A549 (cell line): ENCODE data around the gene KTN1. TPM values are rescaled to one million over a fixed set of nuclear protein-coding genes. Genes with fewer than 3 reads are reported as not detected.

Experiments
- ATAC-seq, 2 experiments: fragments of 200-7000 bp in 1 of 2; fragments of >200 bp in 1 of 2; cut with Nextera tagmentation in 1 of 2; cut with Tn5 transposase in 1 of 2; 3 replicates each; pipeline versions ENCODE4 v1.8.0 to v1.9.1; 2018 to 2020; ENCODE audit warnings: mild to moderate bottlenecking in 1 of 2, moderate library complexity in 1 of 2
- CTCF ChIA-PET: fragments of 300-600 bp; sonication (Branson Sonifier 250); formaldehyde crosslinking; extraction: SDS; loops from one replicate; lab custom pipeline; 2021; ENCODE audit warnings: antibody characterized with exemption, inconsistent platforms; lab: Yijun Ruan, JAX
- POLR2A ChIA-PET: fragments of 350-600 bp; formaldehyde crosslinking; extraction: SDS; loops from one replicate; lab custom pipeline; 2021; ENCODE audit warnings: antibody characterized with exemption, inconsistent platforms; lab: Yijun Ruan, JAX
- DNase-seq, 2 experiments: peaks; one replicate each; pipeline versions ENCODE4 v3.0.0 to v3.0.0-alpha.2; 2011 to 2016; ENCODE audit warnings: low read depth in 1 of 2, low spot score in 1 of 2
- FAIRE-seq: peaks from 2 replicates; lab custom pipeline; 2011; peaks lifted over from hg19 to GRCh38; lab: Jason Lieb, UNC
- H3K27ac ChIP-seq, 2 experiments: fragments of >200 bp; sonication (Bioruptor Twin); formaldehyde crosslinking; 3 replicates each; pipeline ENCODE4 v1.5.1; 2016 to 2017
- H3K4me1 ChIP-seq: fragments of >200 bp; sonication (Bioruptor Twin); formaldehyde crosslinking; 3 replicates; pipeline ENCODE4 v1.6.1; 2016
- H3K4me2 ChIP-seq: fragments of >200 bp; sonication (Bioruptor Twin); formaldehyde crosslinking; 3 replicates; pipeline ENCODE4 v1.6.1; 2016
- H3K4me3 ChIP-seq: fragments of >200 bp; sonication (Bioruptor Twin); formaldehyde crosslinking; 3 replicates; pipeline ENCODE4 v1.5.1; 2016
- H3K9me3 ChIP-seq: fragments of >200 bp; sonication (Bioruptor Twin); formaldehyde crosslinking; 3 replicates; pipeline ENCODE4 v1.6.1; 2016
- BCL3 ChIP-seq: fragments of >200 bp; sonication (Bioruptor Twin); formaldehyde crosslinking; IDR thresholded peaks from 3 replicates; pipeline ENCODE4 v1.6.1; 2016
- CEBPB ChIP-seq, 2 experiments: fragments of >200 bp in 1 of 2; sonication (Bioruptor Twin) in 1 of 2; formaldehyde crosslinking in 1 of 2; IDR thresholded peaks; 2 replicates each; pipeline ENCODE4 v1.6.1; 2012 to 2016
- CHD2 ChIP-seq: fragments of 150-350 bp; IDR thresholded peaks from 2 replicates; pipeline ENCODE4 v1.6.1; 2014; ENCODE audit warnings: low read length; ENCODE audit not compliant: partially characterized antibody
- CTCF ChIP-seq: fragments of >200 bp; sonication (Bioruptor Twin); formaldehyde crosslinking; IDR thresholded peaks from 3 replicates; pipeline ENCODE4 v1.5.1; 2016
- ELK1 ChIP-seq: fragments of 150-350 bp; IDR thresholded peaks from 2 replicates; pipeline ENCODE4 v1.6.1; 2014; ENCODE audit warnings: low read depth, mild to moderate bottlenecking, low read length
- HEYL ChIP-seq: fragments of 250-450 bp; sonication (Bioruptor Pico); IDR thresholded peaks from 2 replicates; pipeline ENCODE4 v1.8.0; 2021; ENCODE audit warnings: mild to moderate bottlenecking, moderate library complexity
- JUN ChIP-seq, 2 experiments: fragments of >200 bp; sonication (Bioruptor Twin); formaldehyde crosslinking; IDR thresholded peaks; 2 replicates in 1 of 2; 3 replicates in 1 of 2; pipeline ENCODE4 v1.6.1; 2016 to 2017
- KDM1A ChIP-seq: fragments of 200-600 bp; sonication (generic); IDR thresholded peaks from 2 replicates; pipeline ENCODE4 v1.6.1; 2016; ENCODE audit warnings: low read depth, mild to moderate bottlenecking
- KDM5A ChIP-seq: fragments of 200-600 bp; sonication (generic); IDR thresholded peaks from 2 replicates; pipeline ENCODE4 v1.6.1; 2016; ENCODE audit warnings: antibody characterized with exemption, mild to moderate bottlenecking
- MAZ ChIP-seq: fragments of 150-350 bp; IDR thresholded peaks from 2 replicates; pipeline ENCODE4 v1.6.1; 2014; ENCODE audit warnings: antibody characterized with exemption, low read depth, low read length, borderline replicate concordance
- MYC ChIP-seq: IDR thresholded peaks from 2 replicates; pipeline ENCODE4 v1.6.1; 2012; ENCODE audit warnings: mild to moderate bottlenecking, inconsistent platforms, low read length, improper control_type of control experiment, borderline replicate concordance
- PHF8 ChIP-seq: fragments of 200-600 bp; sonication (generic); IDR thresholded peaks from 2 replicates; pipeline ENCODE4 v1.6.1; 2016; ENCODE audit warnings: low read depth, mild to moderate bottlenecking, antibody characterized with exemption, moderate library complexity, borderline replicate concordance
- POLR2A ChIP-seq: IDR thresholded peaks from 2 replicates; pipeline ENCODE4 v1.6.1; 2012; ENCODE audit warnings: mild to moderate bottlenecking, low read length
- POLR2AphosphoS2 ChIP-seq: conservative IDR thresholded peaks from 2 replicates; pipeline ENCODE4 v1.6.1; 2012; ENCODE audit warnings: low read length, improper control_type of control experiment, inconsistent platforms
- RAD21 ChIP-seq, 2 experiments: fragments of >200 bp in 1 of 2; sonication (Bioruptor Twin) in 1 of 2; formaldehyde crosslinking in 1 of 2; IDR thresholded peaks in 1 of 2; conservative IDR thresholded peaks in 1 of 2; 2 replicates in 1 of 2; 3 replicates in 1 of 2; pipeline ENCODE4 v1.6.1; 2012 to 2018; ENCODE audit warnings: inconsistent platforms in 1 of 2
- RCOR1 ChIP-seq: fragments of 150-350 bp; IDR thresholded peaks from 2 replicates; pipeline ENCODE4 v1.6.1; 2014; ENCODE audit warnings: antibody characterized with exemption, low read length, low read depth
- SMC3 ChIP-seq: fragments of >200 bp; sonication (Bioruptor Twin); formaldehyde crosslinking; IDR thresholded peaks from 3 replicates; pipeline ENCODE4 v1.6.1; 2018; ENCODE audit warnings: inconsistent platforms
- ZFP36 ChIP-seq: fragments of 450-650 bp; IDR thresholded peaks from 2 replicates; pipeline ENCODE4 v1.6.1; 2014; ENCODE audit warnings: borderline replicate concordance; ENCODE audit not compliant: partially characterized antibody
- WGBS: methylation state at CpG from one replicate; pipeline ENCODE4 v1.1.6; 2017; ENCODE audit errors: missing lambda C conversion rate; 5-methylcytosine and 5-hydroxymethylcytosine counted together
- polyA minus RNA-seq: library from RNA; depleted of rRNA, polyadenylated mRNA; stranded (reverse); fragments of >200 nt; gene quantifications from 2 replicates; pipeline ENCODE4 v1.2.3, GENCODE V29; 2011; rRNA and poly(A)+ RNA removed
- polyA plus RNA-seq, 4 experiments: library from polyadenylated mRNA; depleted of rRNA in 3 of 4; stranded (reverse); fragments of >200 nt; fragmentation: RNase III in 1 of 4; extraction: RNeasy Plus Mini Kit Qiagen cat#74134 plus additional on column Dnase treatment in 1 of 4; gene quantifications; 2 replicates in 3 of 4; 3 replicates in 1 of 4; pipeline ENCODE4 v1.2.3, GENCODE V29; 2011 to 2017
- TF ChIP-seq, protein P1 (sequence below): fragments of 200-600 bp; sonication (generic); IDR thresholded peaks from 2 replicates; pipeline ENCODE4 v1.6.1; 2016; ENCODE audit warnings: antibody characterized with exemption, mild to moderate bottlenecking, moderate library complexity
- TF ChIP-seq, protein P2 (sequence below): IDR thresholded peaks from 2 replicates; pipeline ENCODE4 v1.6.1; 2012
- TF ChIP-seq, protein P3 (sequence below): IDR thresholded peaks from 2 replicates; pipeline ENCODE4 v1.6.1; 2012
- TF ChIP-seq, protein P4 (sequence below): fragments of >200 bp; sonication (Bioruptor Twin); formaldehyde crosslinking; IDR thresholded peaks from 2 replicates; pipeline ENCODE4 v1.6.1; 2016

KTN1 gene, protein sequence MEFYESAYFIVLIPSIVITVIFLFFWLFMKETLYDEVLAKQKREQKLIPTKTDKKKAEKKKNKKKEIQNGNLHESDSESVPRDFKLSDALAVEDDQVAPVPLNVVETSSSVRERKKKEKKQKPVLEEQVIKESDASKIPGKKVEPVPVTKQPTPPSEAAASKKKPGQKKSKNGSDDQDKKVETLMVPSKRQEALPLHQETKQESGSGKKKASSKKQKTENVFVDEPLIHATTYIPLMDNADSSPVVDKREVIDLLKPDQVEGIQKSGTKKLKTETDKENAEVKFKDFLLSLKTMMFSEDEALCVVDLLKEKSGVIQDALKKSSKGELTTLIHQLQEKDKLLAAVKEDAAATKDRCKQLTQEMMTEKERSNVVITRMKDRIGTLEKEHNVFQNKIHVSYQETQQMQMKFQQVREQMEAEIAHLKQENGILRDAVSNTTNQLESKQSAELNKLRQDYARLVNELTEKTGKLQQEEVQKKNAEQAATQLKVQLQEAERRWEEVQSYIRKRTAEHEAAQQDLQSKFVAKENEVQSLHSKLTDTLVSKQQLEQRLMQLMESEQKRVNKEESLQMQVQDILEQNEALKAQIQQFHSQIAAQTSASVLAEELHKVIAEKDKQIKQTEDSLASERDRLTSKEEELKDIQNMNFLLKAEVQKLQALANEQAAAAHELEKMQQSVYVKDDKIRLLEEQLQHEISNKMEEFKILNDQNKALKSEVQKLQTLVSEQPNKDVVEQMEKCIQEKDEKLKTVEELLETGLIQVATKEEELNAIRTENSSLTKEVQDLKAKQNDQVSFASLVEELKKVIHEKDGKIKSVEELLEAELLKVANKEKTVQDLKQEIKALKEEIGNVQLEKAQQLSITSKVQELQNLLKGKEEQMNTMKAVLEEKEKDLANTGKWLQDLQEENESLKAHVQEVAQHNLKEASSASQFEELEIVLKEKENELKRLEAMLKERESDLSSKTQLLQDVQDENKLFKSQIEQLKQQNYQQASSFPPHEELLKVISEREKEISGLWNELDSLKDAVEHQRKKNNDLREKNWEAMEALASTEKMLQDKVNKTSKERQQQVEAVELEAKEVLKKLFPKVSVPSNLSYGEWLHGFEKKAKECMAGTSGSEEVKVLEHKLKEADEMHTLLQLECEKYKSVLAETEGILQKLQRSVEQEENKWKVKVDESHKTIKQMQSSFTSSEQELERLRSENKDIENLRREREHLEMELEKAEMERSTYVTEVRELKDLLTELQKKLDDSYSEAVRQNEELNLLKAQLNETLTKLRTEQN (N-terminal part only)
- polyA plus RNA-seq (2011; rRNA removed) (118 and 233 TPM in 2 replicates), polyA plus RNA-seq (2017; fragmentation: RNase III; extraction: RNeasy Plus Mini Kit Qiagen cat#74134 plus additional on column Dnase treatment) (153 to 158 TPM (median 157 TPM) in 3 replicates), polyA minus RNA-seq (36.4 and 36.9 TPM in 2 replicates)
- 21.8 and 27.5 TPM in 2 replicates for polyA plus RNA-seq (2012; cell fraction: cytosol; rRNA removed)
- polyA plus RNA-seq (2012; cell fraction: nucleus; rRNA removed) = 19.7 and 27.1 TPM in 2 replicates

GRCh38 chr14:55579724-55580469 is at the start of gene KTN1:
TSS of gene KTN1 (plus strand) at chr14:55580207. CDS start at chr14:55612049, 31,842 bp downstream.
- FAIRE-seq (no peak), ATAC-seq (peak; percentile 93 to 94), DNase-seq (peak; percentile 58 to 84)
- CTCF ChIA-PET = interaction anchor here (0.8 to 5.8 kb wide), 3 partner anchors 17 to 894 kb away, joined by 3 to 24 read pairs (median 4); no protein-coding TSS in a partner anchor
- peak within 1 kb of the TSS; percentile 94 to 99 for H3K27ac ChIP-seq
- 2% methylated on average over 19 of the region's 96 CpGs for whole genome bisulfite sequencing
- H3K4me2 ChIP-seq = peak within 1 kb of the TSS; percentile 81
- H3K4me3 ChIP-seq = peak within 1 kb of the TSS; percentile 95
- POLR2A ChIA-PET = interaction anchor here (0.7 to 2.6 kb wide), 3 partner anchors 38 to 169 kb away, joined by 3 to 12 read pairs (median 3); partner anchors contain the start of gene ATG14
- H3K9me3 ChIP-seq = no peaks in the 10 kb centered on the region
- H3K4me1 ChIP-seq = peaks cover 40% of the 10 kb centered on the region
- TF ChIP-seq RCOR1 (no peak), POLR2A (peak; percentile 76), MAZ (no peak), ELK1 (no peak), CEBPB (IDR thresholded peaks at IDR 0.05) (no peak), RAD21 (conservative IDR thresholded peaks at IDR 0.05 in 1 of 2, IDR thresholded peaks at IDR 0.05 in 1 of 2) (peak in 1 of 2 experiments; percentile 18; a peak in 2 of 5 replicates), HEYL (CRISPR knock-in tag) (no peak), POLR2AphosphoS2 (no peak), BCL3 (peak; percentile 71; the same call in 2 of the 3 replicates), KDM1A (0 out of 2 replicates have a peak, but pooled peaks have one; percentile 53), CHD2 (no peak), ZFP36 (no peak), SMC3 (no peak), CTCF (no peak), PHF8 (peak; percentile 73; the same call in 1 of the 2 replicates), JUN (IDR thresholded peaks at IDR 0.05) (peak in 1 of 2 experiments; percentile 77; a peak in 3 of 5 replicates), KDM5A (0 out of 2 replicates have a peak, but pooled peaks have one; percentile 29), MYC (peak; percentile 55; the same call in 1 of the 2 replicates)
- TF ChIP-seq, protein P1, sequence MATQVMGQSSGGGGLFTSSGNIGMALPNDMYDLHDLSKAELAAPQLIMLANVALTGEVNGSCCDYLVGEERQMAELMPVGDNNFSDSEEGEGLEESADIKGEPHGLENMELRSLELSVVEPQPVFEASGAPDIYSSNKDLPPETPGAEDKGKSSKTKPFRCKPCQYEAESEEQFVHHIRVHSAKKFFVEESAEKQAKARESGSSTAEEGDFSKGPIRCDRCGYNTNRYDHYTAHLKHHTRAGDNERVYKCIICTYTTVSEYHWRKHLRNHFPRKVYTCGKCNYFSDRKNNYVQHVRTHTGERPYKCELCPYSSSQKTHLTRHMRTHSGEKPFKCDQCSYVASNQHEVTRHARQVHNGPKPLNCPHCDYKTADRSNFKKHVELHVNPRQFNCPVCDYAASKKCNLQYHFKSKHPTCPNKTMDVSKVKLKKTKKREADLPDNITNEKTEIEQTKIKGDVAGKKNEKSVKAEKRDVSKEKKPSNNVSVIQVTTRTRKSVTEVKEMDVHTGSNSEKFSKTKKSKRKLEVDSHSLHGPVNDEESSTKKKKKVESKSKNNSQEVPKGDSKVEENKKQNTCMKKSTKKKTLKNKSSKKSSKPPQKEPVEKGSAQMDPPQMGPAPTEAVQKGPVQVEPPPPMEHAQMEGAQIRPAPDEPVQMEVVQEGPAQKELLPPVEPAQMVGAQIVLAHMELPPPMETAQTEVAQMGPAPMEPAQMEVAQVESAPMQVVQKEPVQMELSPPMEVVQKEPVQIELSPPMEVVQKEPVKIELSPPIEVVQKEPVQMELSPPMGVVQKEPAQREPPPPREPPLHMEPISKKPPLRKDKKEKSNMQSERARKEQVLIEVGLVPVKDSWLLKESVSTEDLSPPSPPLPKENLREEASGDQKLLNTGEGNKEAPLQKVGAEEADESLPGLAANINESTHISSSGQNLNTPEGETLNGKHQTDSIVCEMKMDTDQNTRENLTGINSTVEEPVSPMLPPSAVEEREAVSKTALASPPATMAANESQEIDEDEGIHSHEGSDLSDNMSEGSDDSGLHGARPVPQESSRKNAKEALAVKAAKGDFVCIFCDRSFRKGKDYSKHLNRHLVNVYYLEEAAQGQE = peak; percentile 58; the same call in 1 of the 2 replicates
- TF ChIP-seq, protein P2, sequence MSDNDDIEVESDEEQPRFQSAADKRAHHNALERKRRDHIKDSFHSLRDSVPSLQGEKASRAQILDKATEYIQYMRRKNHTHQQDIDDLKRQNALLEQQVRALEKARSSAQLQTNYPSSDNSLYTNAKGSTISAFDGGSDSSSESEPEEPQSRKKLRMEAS = peak; percentile 91
- TF ChIP-seq, protein P3, sequence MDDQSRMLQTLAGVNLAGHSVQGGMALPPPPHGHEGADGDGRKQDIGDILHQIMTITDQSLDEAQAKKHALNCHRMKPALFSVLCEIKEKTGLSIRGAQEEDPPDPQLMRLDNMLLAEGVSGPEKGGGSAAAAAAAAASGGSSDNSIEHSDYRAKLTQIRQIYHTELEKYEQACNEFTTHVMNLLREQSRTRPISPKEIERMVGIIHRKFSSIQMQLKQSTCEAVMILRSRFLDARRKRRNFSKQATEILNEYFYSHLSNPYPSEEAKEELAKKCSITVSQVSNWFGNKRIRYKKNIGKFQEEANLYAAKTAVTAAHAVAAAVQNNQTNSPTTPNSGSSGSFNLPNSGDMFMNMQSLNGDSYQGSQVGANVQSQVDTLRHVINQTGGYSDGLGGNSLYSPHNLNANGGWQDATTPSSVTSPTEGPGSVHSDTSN = no peak
- TF ChIP-seq, protein P4, sequence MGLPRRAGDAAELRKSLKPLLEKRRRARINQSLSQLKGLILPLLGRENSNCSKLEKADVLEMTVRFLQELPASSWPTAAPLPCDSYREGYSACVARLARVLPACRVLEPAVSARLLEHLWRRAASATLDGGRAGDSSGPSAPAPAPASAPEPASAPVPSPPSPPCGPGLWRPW = no peak
